Measurements from ENCODE around the gene CEBPG.

Gene CEBPG

DNA sequence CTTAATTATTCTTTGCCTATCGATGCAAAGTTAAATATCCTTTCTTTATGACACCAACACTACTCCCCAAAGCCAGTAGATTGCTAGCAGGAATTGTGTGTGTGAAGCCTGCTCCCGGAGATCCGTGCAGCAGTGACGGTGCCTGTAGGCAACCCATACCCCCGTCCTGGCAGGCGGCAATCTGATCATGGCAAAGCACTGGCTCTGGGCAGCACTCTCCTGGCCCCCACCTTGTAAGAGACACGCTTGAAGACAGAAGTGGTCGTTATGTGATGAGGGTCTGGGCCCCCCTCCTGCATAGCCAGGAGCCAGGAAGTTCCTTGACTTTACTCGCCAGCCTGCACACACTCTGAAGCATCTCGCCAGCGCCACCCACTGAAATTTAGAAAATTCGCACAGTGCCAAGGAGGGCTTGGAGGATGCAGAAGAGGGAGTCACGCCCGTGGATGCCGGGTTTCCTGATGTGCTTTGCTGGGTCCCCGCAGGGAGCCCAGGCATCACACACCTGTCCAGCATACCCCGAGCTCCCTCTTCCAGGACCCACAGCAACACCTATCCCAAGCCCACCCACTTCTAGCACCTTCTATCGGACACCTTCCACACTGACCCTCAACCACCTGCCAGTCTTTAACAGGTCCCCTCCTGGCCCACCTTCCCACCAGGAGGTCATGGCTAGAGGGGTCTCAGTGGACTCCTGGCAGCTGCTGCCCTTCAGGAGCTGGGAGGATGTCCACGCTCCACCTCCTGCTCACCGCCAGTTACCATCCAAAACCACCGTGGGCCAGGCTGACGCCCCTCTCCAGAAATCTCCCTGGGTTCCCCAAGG lies 54.5 kb downstream of the CEBPG start:
- DNase-seq (ENCODE audit: low spot score), result no peak
- no peaks in the 10 kb centered on the region for H3K27me3 ChIP-seq (ENCODE audit: control insufficient read depth in 3 of 3, insufficient read depth in 3 of 3, low read depth in 1 of 3, low read length in 3 of 3)
- H3K79me1 ChIP-seq (ENCODE audit: low read depth, low read length), result no peaks in the 10 kb centered on the region
- H2BK15ac ChIP-seq (ENCODE audit: low read length), result peak overlapping the region; percentile 37
- no peak overlapping the region for H2AK5ac ChIP-seq (ENCODE audit: low read depth, low read length)
- H3K4me1 ChIP-seq (ENCODE audit: control insufficient read depth in 2 of 2, insufficient read depth in 1 of 2, low read depth in 1 of 2, low read length in 2 of 2), result no peaks in the 10 kb centered on the region
- no peak overlapping the region for H3K14ac ChIP-seq (ENCODE audit: low read length)
- no peak overlapping the region for H2AFZ ChIP-seq (ENCODE audit: low read length)
- no peak overlapping the region for H3K27ac ChIP-seq (replicated peaks; ENCODE audit: low read length)
- no peak overlapping the region for H3K18ac ChIP-seq (ENCODE audit: low read length)
- H3K9ac ChIP-seq (ENCODE audit: low read depth, low read length, poor library complexity), result no peak overlapping the region
- H2BK5ac ChIP-seq (ENCODE audit: low read length), result no peak overlapping the region
- no peak overlapping the region for H3K4me3 ChIP-seq (ENCODE audit: low read length in 2 of 2)
- H3K23ac ChIP-seq (ENCODE audit: low read depth, low read length, poor library complexity), result peak overlapping the region; percentile 17
- WGBS, 2 donors (ENCODE audit: extremely low coverage in 2 of 2, insufficient read length in 2 of 2, insufficient replicate concordance in 1 of 2), result no CpG with 5 or more reads among the region's 22 CpGs
- no peaks in the 10 kb centered on the region for H3K9me3 ChIP-seq (replicated peaks in 1 of 2; ENCODE audit: control insufficient read depth in 2 of 2, insufficient read depth in 1 of 2, low read depth in 1 of 2, low read length in 2 of 2)
- H4K8ac ChIP-seq (ENCODE audit: low read depth, low read length), result no peak overlapping the region
- no peak overlapping the region for H2BK120ac ChIP-seq (ENCODE audit: low read depth, low read length)
- H4K91ac ChIP-seq (ENCODE audit: low read depth, low read length, poor library complexity), result no peak overlapping the region
- no peak overlapping the region for H2BK12ac ChIP-seq (ENCODE audit: low read length)
- H3K4ac ChIP-seq (ENCODE audit: low read length), result no peak overlapping the region
- no peaks in the 10 kb centered on the region for H3K36me3 ChIP-seq (replicated peaks in 1 of 2; ENCODE audit: control insufficient read depth in 2 of 2, insufficient read depth in 2 of 2, low read length in 2 of 2)
- no peak overlapping the region for H3K4me2 ChIP-seq (ENCODE audit: insufficient read depth, low read length, poor library complexity, severe bottlenecking)

DNA sequence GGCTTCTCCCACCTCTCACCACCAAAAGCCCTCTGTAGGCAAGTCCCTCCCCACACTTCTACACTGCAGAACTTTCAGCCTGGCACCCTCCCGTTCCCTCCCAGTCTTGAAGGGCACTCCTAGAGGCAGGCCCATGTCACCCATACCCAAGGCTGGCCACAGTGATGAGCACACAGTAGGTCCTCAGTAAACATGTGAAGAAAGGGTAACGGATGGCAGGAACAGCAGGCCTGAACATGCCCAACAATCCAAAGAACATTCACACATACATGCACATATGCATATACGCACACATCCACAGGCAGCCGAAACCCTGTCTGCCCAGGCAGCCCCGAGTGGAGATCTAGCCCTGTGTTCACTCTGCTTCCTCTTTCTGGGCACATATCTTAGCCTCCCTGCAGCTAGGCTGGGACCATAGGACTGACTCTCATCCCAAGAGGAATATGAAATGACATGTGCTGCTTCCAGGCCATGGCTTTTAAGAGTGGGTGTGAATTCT lies 55.2 kb downstream of the CEBPG start:
- Histone ChIP-seq H3K4ac (ENCODE audit: low read length) (no peak overlapping the region), H2BK12ac (ENCODE audit: low read length) (no peak overlapping the region), H4K8ac (ENCODE audit: low read depth, low read length) (no peak overlapping the region), H2BK15ac (ENCODE audit: low read length) (peak overlapping the region; percentile 37), H2AK5ac (ENCODE audit: low read depth, low read length) (no peak overlapping the region), H2AFZ (ENCODE audit: low read length) (no peak overlapping the region), H3K18ac (ENCODE audit: low read length) (no peak overlapping the region), H3K79me1 (ENCODE audit: low read depth, low read length) (no peaks in the 10 kb centered on the region), H3K9me3 (replicated peaks in 1 of 2; ENCODE audit: control insufficient read depth in 2 of 2, insufficient read depth in 1 of 2, low read depth in 1 of 2, low read length in 2 of 2) (no peaks in the 10 kb centered on the region), H2BK5ac (ENCODE audit: low read length) (no peak overlapping the region), H3K4me3 (ENCODE audit: low read length in 2 of 2) (no peak overlapping the region), H3K23ac (ENCODE audit: low read depth, low read length, poor library complexity) (no peak overlapping the region), H3K27ac (replicated peaks; ENCODE audit: low read length) (no peak overlapping the region), H3K9ac (ENCODE audit: low read depth, low read length, poor library complexity) (no peak overlapping the region), H3K4me1 (ENCODE audit: control insufficient read depth in 2 of 2, insufficient read depth in 1 of 2, low read depth in 1 of 2, low read length in 2 of 2) (no peaks in the 10 kb centered on the region), H2BK120ac (ENCODE audit: low read depth, low read length) (no peak overlapping the region), H3K27me3 (ENCODE audit: control insufficient read depth in 3 of 3, insufficient read depth in 3 of 3, low read depth in 1 of 3, low read length in 3 of 3) (no peaks in the 10 kb centered on the region), H3K14ac (ENCODE audit: low read length) (no peak overlapping the region), H3K36me3 (replicated peaks in 1 of 2; ENCODE audit: control insufficient read depth in 2 of 2, insufficient read depth in 2 of 2, low read length in 2 of 2) (no peaks in the 10 kb centered on the region), H3K4me2 (ENCODE audit: insufficient read depth, low read length, poor library complexity, severe bottlenecking) (no peak overlapping the region), H4K91ac (ENCODE audit: low read depth, low read length, poor library complexity) (no peak overlapping the region)
- WGBS, 2 donors (ENCODE audit: extremely low coverage in 2 of 2, insufficient read length in 2 of 2, insufficient replicate concordance in 1 of 2), result no CpG with 5 or more reads among the region's 5 CpGs
- DNase-seq (ENCODE audit: low spot score), result no peak

DNA sequence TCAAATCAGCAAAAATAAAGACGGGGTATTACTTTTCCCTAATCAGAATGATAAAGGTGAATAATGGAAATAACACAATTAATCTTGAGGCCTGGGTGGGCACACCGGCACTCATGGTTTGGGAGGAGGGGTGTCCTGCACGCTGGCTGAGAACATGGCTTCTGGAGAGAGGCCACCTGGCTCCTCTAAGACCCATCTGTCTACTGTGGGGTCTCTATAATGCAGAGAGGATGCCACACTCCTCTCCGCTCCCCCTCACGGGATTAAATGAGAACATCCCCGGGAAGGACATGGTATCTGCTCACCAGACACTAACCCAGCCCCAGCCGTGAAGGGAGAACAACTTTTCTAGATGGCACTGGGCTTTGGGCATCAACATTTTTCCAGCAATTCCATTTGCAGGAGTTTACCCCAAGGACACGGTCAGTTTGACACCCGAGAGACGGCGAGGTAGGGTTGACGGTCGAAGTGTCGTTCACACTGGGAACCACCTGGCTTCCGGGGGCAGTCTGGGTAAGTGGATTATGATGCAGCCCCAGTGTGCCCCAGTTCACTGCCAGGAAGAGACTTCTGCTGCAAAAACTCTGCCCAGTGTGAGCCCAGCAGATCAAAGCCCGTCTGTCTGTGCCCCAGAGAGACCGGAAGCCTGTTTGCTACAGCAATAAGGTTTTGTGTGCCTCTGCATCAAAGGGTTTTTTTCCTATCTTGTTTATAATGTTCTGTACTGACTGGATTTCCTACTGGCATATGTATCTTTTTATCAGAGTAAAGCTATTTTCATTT lies 56.6 kb downstream of the CEBPG start:
- Histone ChIP-seq H2AFZ (ENCODE audit: low read length) (no peak overlapping the region), H3K36me3 (replicated peaks in 1 of 2; ENCODE audit: control insufficient read depth in 2 of 2, insufficient read depth in 2 of 2, low read length in 2 of 2) (no peaks in the 10 kb centered on the region), H2BK15ac (ENCODE audit: low read length) (no peak overlapping the region), H4K91ac (ENCODE audit: low read depth, low read length, poor library complexity) (no peak overlapping the region), H3K4me2 (ENCODE audit: insufficient read depth, low read length, poor library complexity, severe bottlenecking) (no peak overlapping the region), H4K8ac (ENCODE audit: low read depth, low read length) (no peak overlapping the region), H3K9me3 (replicated peaks in 1 of 2; ENCODE audit: control insufficient read depth in 2 of 2, insufficient read depth in 1 of 2, low read depth in 1 of 2, low read length in 2 of 2) (no peaks in the 10 kb centered on the region), H3K23ac (ENCODE audit: low read depth, low read length, poor library complexity) (no peak overlapping the region), H2BK12ac (ENCODE audit: low read length) (no peak overlapping the region), H3K9ac (ENCODE audit: low read depth, low read length, poor library complexity) (no peak overlapping the region), H3K79me1 (ENCODE audit: low read depth, low read length) (no peaks in the 10 kb centered on the region), H2AK5ac (ENCODE audit: low read depth, low read length) (no peak overlapping the region), H3K27me3 (ENCODE audit: control insufficient read depth in 3 of 3, insufficient read depth in 3 of 3, low read depth in 1 of 3, low read length in 3 of 3) (no peaks in the 10 kb centered on the region), H3K4ac (ENCODE audit: low read length) (no peak overlapping the region), H3K27ac (replicated peaks; ENCODE audit: low read length) (no peak overlapping the region), H2BK5ac (ENCODE audit: low read length) (no peak overlapping the region), H3K14ac (ENCODE audit: low read length) (no peak overlapping the region), H2BK120ac (ENCODE audit: low read depth, low read length) (no peak overlapping the region), H3K18ac (ENCODE audit: low read length) (no peak overlapping the region), H3K4me1 (ENCODE audit: control insufficient read depth in 2 of 2, insufficient read depth in 1 of 2, low read depth in 1 of 2, low read length in 2 of 2) (no peaks in the 10 kb centered on the region), H3K4me3 (ENCODE audit: low read length in 2 of 2) (no peak overlapping the region)
- no CpG with 5 or more reads among the region's 17 CpGs for WGBS, 2 donors (ENCODE audit: extremely low coverage in 2 of 2, insufficient read length in 2 of 2, insufficient replicate concordance in 1 of 2)
- no peak for DNase-seq (ENCODE audit: low spot score)

DNA sequence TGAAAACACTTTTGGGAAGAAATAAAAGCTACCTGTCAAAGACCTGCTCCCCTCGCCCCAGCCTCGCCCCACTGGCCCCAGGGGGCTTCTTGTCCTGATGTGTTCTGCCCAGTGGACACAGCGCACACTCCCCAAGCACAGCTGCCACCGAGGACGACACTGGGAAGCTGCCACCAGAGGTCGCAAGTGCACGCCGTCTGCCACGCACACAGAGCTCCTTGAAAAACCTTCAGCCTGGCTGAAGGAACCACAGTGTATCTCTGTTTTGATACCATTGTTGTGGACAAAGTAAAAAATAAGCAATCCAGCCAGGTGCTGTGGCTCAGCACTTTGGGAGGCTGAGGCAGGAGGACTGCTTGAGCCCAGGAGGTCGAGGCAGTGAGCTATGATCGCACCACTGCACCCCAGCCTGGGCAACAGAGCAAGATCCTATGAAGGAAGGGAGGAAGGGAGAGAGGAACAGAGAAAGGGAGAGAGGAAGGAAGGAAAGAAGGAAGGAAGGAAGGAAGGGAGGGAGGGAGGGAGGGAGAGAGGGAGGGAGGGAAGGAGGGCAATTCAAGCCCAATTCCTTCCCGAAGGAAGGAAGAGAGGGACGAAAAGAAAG lies 57.3 kb downstream of the CEBPG start:
- Histone ChIP-seq H3K4me2 (ENCODE audit: insufficient read depth, low read length, poor library complexity, severe bottlenecking) (no peak overlapping the region), H3K36me3 (replicated peaks in 1 of 2; ENCODE audit: control insufficient read depth in 2 of 2, insufficient read depth in 2 of 2, low read length in 2 of 2) (no peaks in the 10 kb centered on the region), H3K14ac (ENCODE audit: low read length) (no peak overlapping the region), H2AFZ (ENCODE audit: low read length) (no peak overlapping the region), H2AK5ac (ENCODE audit: low read depth, low read length) (no peak overlapping the region), H2BK5ac (ENCODE audit: low read length) (no peak overlapping the region), H2BK15ac (ENCODE audit: low read length) (no peak overlapping the region), H2BK120ac (ENCODE audit: low read depth, low read length) (no peak overlapping the region), H3K18ac (ENCODE audit: low read length) (no peak overlapping the region), H3K4me3 (ENCODE audit: low read length in 2 of 2) (no peak overlapping the region), H4K91ac (ENCODE audit: low read depth, low read length, poor library complexity) (no peak overlapping the region), H3K4me1 (ENCODE audit: control insufficient read depth in 2 of 2, insufficient read depth in 1 of 2, low read depth in 1 of 2, low read length in 2 of 2) (peaks cover 2 to 4% of the 10 kb centered on the region in 2 donors), H2BK12ac (ENCODE audit: low read length) (no peak overlapping the region), H3K27ac (replicated peaks; ENCODE audit: low read length) (no peak overlapping the region), H3K79me1 (ENCODE audit: low read depth, low read length) (no peaks in the 10 kb centered on the region), H3K27me3 (ENCODE audit: control insufficient read depth in 3 of 3, insufficient read depth in 3 of 3, low read depth in 1 of 3, low read length in 3 of 3) (no peaks in the 10 kb centered on the region), H3K4ac (ENCODE audit: low read length) (no peak overlapping the region), H4K8ac (ENCODE audit: low read depth, low read length) (no peak overlapping the region), H3K9me3 (replicated peaks in 1 of 2; ENCODE audit: control insufficient read depth in 2 of 2, insufficient read depth in 1 of 2, low read depth in 1 of 2, low read length in 2 of 2) (no peaks in the 10 kb centered on the region), H3K9ac (ENCODE audit: low read depth, low read length, poor library complexity) (no peak overlapping the region), H3K23ac (ENCODE audit: low read depth, low read length, poor library complexity) (no peak overlapping the region)
- peak; percentile 59 for DNase-seq (ENCODE audit: low spot score)
- WGBS, 2 donors (ENCODE audit: extremely low coverage in 2 of 2, insufficient read length in 2 of 2, insufficient replicate concordance in 1 of 2), result no CpG with 5 or more reads among the region's 13 CpGs

All from neuronal stem cell (in vitro differentiated cells).